Endothelial cell of umbilical vein (primary cell): ENCODE data around the gene PPM1E. TPM values are rescaled to one million over a fixed set of nuclear protein-coding genes. Genes with fewer than 3 reads are reported as not detected.

Experiments
- BruUV-seq: library from RNA; stranded (reverse); fragments of 400-500 nt; replicated peaks from 2 replicates; lab custom pipeline; 2021; lab: Mats Ljungman, UMichigan
- CTCF ChIA-PET: fragments of 300-600, 350-600 bp; sonication (Branson Sonifier 250); formaldehyde crosslinking; loops from one replicate; lab custom pipeline; 2021; ENCODE audit warnings: antibody characterized with exemption, inconsistent platforms; lab: Charles Lee
- POLR2A ChIA-PET: fragments of 300-600, 350-600 bp; sonication (Branson Sonifier 250); formaldehyde crosslinking; loops from one replicate; lab custom pipeline; 2021; ENCODE audit warnings: antibody characterized with exemption, inconsistent platforms; lab: Charles Lee
- DNase-seq: peaks from one replicate; pipeline ENCODE4 v3.0.0-alpha.2; 2011; ENCODE audit warnings: low read depth, low spot score
- FAIRE-seq: peaks from 2 replicates; lab custom pipeline; 2011; peaks lifted over from hg19 to GRCh38; lab: Jason Lieb, UNC
- H2AFZ ChIP-seq: 2 replicates; pipeline ENCODE4 v1.6.0; 2012; ENCODE audit warnings: low read depth, low read length, control low read depth, inconsistent platforms
- H3K27ac ChIP-seq: 2 replicates; pipeline ENCODE4 v1.5.1; 2011; ENCODE audit warnings: low read depth, mild to moderate bottlenecking, control low read depth, low read length, moderate library complexity; ENCODE audit not compliant: insufficient read depth
- H3K27me3 ChIP-seq, 2 experiments: 2 replicates each; pipeline versions ENCODE4 v1.6.0 to v1.6.1; 2011; ENCODE audit warnings: low read length in 2 of 2, mixed read lengths in 1 of 2; ENCODE audit not compliant: control insufficient read depth in 2 of 2, insufficient read depth in 2 of 2
- H3K36me3 ChIP-seq, 2 experiments: 2 replicates in 1 of 2; 3 replicates in 1 of 2; pipeline ENCODE4 v1.5.1; 2011; ENCODE audit warnings: low read length in 2 of 2, mild to moderate bottlenecking in 1 of 2, moderate library complexity in 1 of 2; ENCODE audit not compliant: control insufficient read depth in 2 of 2, insufficient read depth in 2 of 2; ENCODE audit errors: extremely low read depth in 1 of 2
- H3K4me1 ChIP-seq: 3 replicates; pipeline ENCODE4 v1.5.1; 2011; ENCODE audit warnings: mild to moderate bottlenecking, low read length; ENCODE audit not compliant: control insufficient read depth, insufficient read depth; ENCODE audit errors: extremely low read depth
- H3K4me2 ChIP-seq: 2 replicates; pipeline ENCODE4 v1.6.1; 2011; ENCODE audit warnings: low read length, control low read depth, mixed read lengths; ENCODE audit not compliant: insufficient read depth
- H3K4me3 ChIP-seq, 3 experiments: fragments of 200-600 bp in 1 of 3; sonication (generic), shearing (Covaris generic) in 1 of 3; replicated peaks in 1 of 3; 2 replicates each; pipeline ENCODE4 v1.5.1; 2011 to 2016; ENCODE audit warnings: control low read depth in 3 of 3, low read length in 3 of 3, mild to moderate bottlenecking in 2 of 3, inconsistent platforms in 1 of 3, low read depth in 1 of 3, moderate library complexity in 1 of 3; ENCODE audit not compliant: insufficient read depth in 1 of 3
- H3K79me2 ChIP-seq: 2 replicates; pipeline ENCODE4 v1.6.0; 2012; ENCODE audit warnings: low read length, inconsistent platforms; ENCODE audit not compliant: control insufficient read depth, insufficient read depth
- H3K9ac ChIP-seq: replicated peaks from 2 replicates; pipeline ENCODE3; 2011; ENCODE audit warnings: low read length, control low read depth; ENCODE audit not compliant: insufficient read depth; ENCODE audit errors: extremely low read depth
- H3K9me1 ChIP-seq: replicated peaks from 3 replicates; pipeline ENCODE4 v1.6.0; 2011; ENCODE audit warnings: mild to moderate bottlenecking, low read length; ENCODE audit not compliant: control insufficient read depth, insufficient read depth; ENCODE audit errors: extremely low read depth
- H3K9me3 ChIP-seq: replicated peaks from 2 replicates; pipeline ENCODE4 v1.5.1; 2012; ENCODE audit warnings: low read length, inconsistent platforms; ENCODE audit not compliant: control insufficient read depth, insufficient read depth
- H4K20me1 ChIP-seq: replicated peaks from 2 replicates; pipeline ENCODE3; 2011; ENCODE audit warnings: mild to moderate bottlenecking, low read length; ENCODE audit not compliant: control insufficient read depth, insufficient read depth; ENCODE audit errors: extremely low read depth
- CTCF ChIP-seq, 2 donors: IDR thresholded peaks; 1 replicate in 1 of 2; 2 replicates in 1 of 2; pipeline ENCODE4 v1.5.1; 2011; ENCODE audit warnings: low read length in 2 of 2, mild to moderate bottlenecking in 2 of 2, moderate library complexity in 2 of 2, control low read depth in 1 of 2, inconsistent platforms in 1 of 2, low read depth in 1 of 2; ENCODE audit not compliant: insufficient read depth in 1 of 2; ENCODE audit errors: extremely low read depth in 1 of 2
- EZH2 ChIP-seq: IDR thresholded peaks from 2 replicates; pipeline ENCODE4 v1.6.1; 2012; ENCODE audit warnings: borderline replicate concordance, low read depth, mild to moderate bottlenecking, moderate library complexity, low read length, inconsistent platforms; ENCODE audit not compliant: severe bottlenecking
- FOS ChIP-seq: IDR thresholded peaks from 2 replicates; pipeline ENCODE4 v1.6.1; 2011; ENCODE audit warnings: mild to moderate bottlenecking, low read length, moderate library complexity, borderline replicate concordance; ENCODE audit not compliant: insufficient read depth
- GATA2 ChIP-seq: IDR thresholded peaks from 2 replicates; pipeline ENCODE4 v1.7.0; 2011; ENCODE audit warnings: low read depth, mild to moderate bottlenecking, moderate library complexity, mixed read lengths, low read length; ENCODE audit not compliant: insufficient read length, insufficient read depth
- JUN ChIP-seq: IDR thresholded peaks from 2 replicates; pipeline ENCODE4 v1.6.1; 2011; ENCODE audit warnings: borderline replicate concordance, low read depth; ENCODE audit not compliant: insufficient read length, insufficient read depth
- MAX ChIP-seq: IDR thresholded peaks from 2 replicates; pipeline ENCODE4 v1.6.1; 2011; ENCODE audit not compliant: insufficient read depth, insufficient read length
- MYC ChIP-seq: IDR thresholded peaks from one replicate; pipeline ENCODE4 v1.6.1; 2011; ENCODE audit warnings: mild to moderate bottlenecking, low read depth, low read length
- POLR2A ChIP-seq: IDR thresholded peaks from 2 replicates; pipeline ENCODE4 v1.6.1; 2012; ENCODE audit warnings: low read depth, mild to moderate bottlenecking, control low read depth, low read length
- POLR2AphosphoS5 ChIP-seq: IDR thresholded peaks from 2 replicates; pipeline ENCODE4 v1.6.1; 2012; ENCODE audit warnings: low read depth, mild to moderate bottlenecking, control low read depth, low read length, moderate library complexity; ENCODE audit not compliant: insufficient read depth
- dilution Hi-C: fragments of 300-500 bp; cut with MboI; formaldehyde crosslinking; loops from one replicate; pipeline ENCODE4 v1.15.0; 2019; ENCODE audit warnings: low sequenced_read_pairs; ENCODE audit not compliant: extremely low pct_ligation_motif_present
- intact Hi-C: fragments of 100-400 bp; cut with micrococcal nuclease; formaldehyde crosslinking; loops from one replicate; pipeline ENCODE4 v1.10.0; 2022
- polyA plus RNA-seq, 4 experiments: library from polyadenylated mRNA; depleted of rRNA in 3 of 4; stranded (reverse) in 3 of 4; unstranded in 1 of 4; fragments of >200 nt; gene quantifications; 2 replicates each; pipeline versions ENCODE4 v1.2.1 to v1.2.3, GENCODE V29; 2011 to 2012; ENCODE audit warnings: missing spikeins in 1 of 4
- total RNA-seq: library from RNA; stranded (reverse); gene quantifications from 2 replicates; pipeline ENCODE4 v1.2.3, GENCODE V29; 2021

The PPM1E gene
- total and polyA plus RNA-seq, 2 donors (not counting 3 experiments of a cell fraction or from before 2014, with no cell fraction given): 0.01 TPM; not detected in 1

GRCh38 chr17:58918884-58919283 is 163.2 kb downstream of the PPM1E start:
- Histone ChIP-seq H3K4me1 (no peaks in the 10 kb centered on the region), H3K9me3 (no peaks in the 10 kb centered on the region), H3K4me2 (no peak overlapping the region), H3K36me3 (no peaks in the 10 kb centered on the region), H2AFZ (no peak overlapping the region), H3K27me3 (peaks cover 0 to 2% of the 10 kb centered on the region in 2 experiments), H4K20me1 (no peaks in the 10 kb centered on the region), H3K79me2 (no peaks in the 10 kb centered on the region), H3K9ac (no peak overlapping the region), H3K27ac (no peak overlapping the region), H3K4me3 (no peak overlapping the region), H3K9me1 (no peaks in the 10 kb centered on the region)
- dilution Hi-C loops: no loop called here
- ChIA-PET POLR2A (no interaction called here), CTCF (interaction anchor here (0.6 to 0.8 kb wide), 2 partner anchors 15 to 208 kb away, joined by 3 to 4 read pairs; no protein-coding TSS in a partner anchor)
- intact Hi-C loops: no loop called here
- TF ChIP-seq GATA2 (no peak), FOS (no peak), POLR2AphosphoS5 (no peak), JUN (no peak), EZH2 (no peak), MAX (no peak), POLR2A (no peak), MYC (no peak)
- FAIRE-seq (no peak), DNase-seq (no peak)
- BruUV-seq: no TSS peak

GRCh38 chr17:58920773-58921172 is 165.1 kb downstream of the PPM1E start:
- H3K27me3 ChIP-seq: peaks cover 0 to 2% of the 10 kb centered on the region in 2 experiments
- H3K4me3 ChIP-seq: no peak overlapping the region
- BruUV-seq: no TSS peak
- no peak overlapping the region for H3K27ac ChIP-seq
- H3K4me1 ChIP-seq: no peaks in the 10 kb centered on the region
- intact Hi-C loops: no loop called here
- POLR2A ChIA-PET: no interaction called here
- no peak overlapping the region for H3K9ac ChIP-seq
- dilution Hi-C loops: no loop called here
- no peaks in the 10 kb centered on the region for H3K36me3 ChIP-seq
- no peaks in the 10 kb centered on the region for H4K20me1 ChIP-seq
- FAIRE-seq: no peak
- H2AFZ ChIP-seq: no peak overlapping the region
- DNase-seq: no peak
- no peak overlapping the region for H3K4me2 ChIP-seq
- no peaks in the 10 kb centered on the region for H3K9me3 ChIP-seq
- no peaks in the 10 kb centered on the region for H3K79me2 ChIP-seq
- TF ChIP-seq FOS: no peak
- TF ChIP-seq POLR2AphosphoS5: no peak
- no peak for TF ChIP-seq JUN
- TF ChIP-seq GATA2: no peak
- TF ChIP-seq MYC: no peak
- no peak for TF ChIP-seq CTCF (IDR thresholded peaks at IDR 0.05; ENCODE audit: extremely low read depth in 1 of 2, insufficient read depth in 1 of 2, low read depth in 1 of 2, low read length in 2 of 2)
- TF ChIP-seq EZH2: no peak
- TF ChIP-seq POLR2A: no peak
- TF ChIP-seq MAX: no peak
- no peaks in the 10 kb centered on the region for H3K9me1 ChIP-seq
- CTCF ChIA-PET: no interaction called here
